Measurements from ENCODE around the gene CSF1R.

CSF1R gene

GRCh38 chr5:150073086-150073625 is 13.2 kb downstream of the CSF1R start:
- Mint-ChIP-seq H3K36me3 (no peaks in the 10 kb centered on the region), H3K9me3 (ENCODE audit: low read depth) (no peaks in the 10 kb centered on the region), H3K4me3 (no peak overlapping the region), H3K27me3 (no peaks in the 10 kb centered on the region), H3K4me1 (ENCODE audit: low read depth) (no peaks in the 10 kb centered on the region), H3K27ac (no peak overlapping the region)

- Mint-ChIP-seq H3K27me3 (no peaks in the 10 kb centered on the region), H3K9me3 (ENCODE audit: low read depth) (no peaks in the 10 kb centered on the region)
Measured at GRCh38 chr5:150070821-150071220, 15.5 kb downstream of the CSF1R start.

GRCh38 chr5:150069672-150070627 is 16.4 kb downstream of the CSF1R start:
- Mint-ChIP-seq H3K36me3 (no peaks in the 10 kb centered on the region), H3K4me1 (ENCODE audit: low read depth) (peaks cover 3% of the 10 kb centered on the region), H3K4me3 (no peak overlapping the region), H3K27me3 (no peaks in the 10 kb centered on the region), H3K27ac (no peak overlapping the region), H3K9me3 (ENCODE audit: low read depth) (no peaks in the 10 kb centered on the region)

More at GRCh38 chr5:150070821-150071220, 15.5 kb downstream of the CSF1R start:
- Mint-ChIP-seq H3K4me3 (no peak overlapping the region), H3K36me3 (no peaks in the 10 kb centered on the region), H3K27ac (no peak overlapping the region), H3K4me1 (ENCODE audit: low read depth) (peaks cover 3% of the 10 kb centered on the region)

- no peaks in the 10 kb centered on the region for H3K9me3 Mint-ChIP-seq (ENCODE audit: low read depth)
- H3K27me3 Mint-ChIP-seq: no peaks in the 10 kb centered on the region
- no peak overlapping the region for H3K27ac Mint-ChIP-seq
- no peaks in the 10 kb centered on the region for H3K36me3 Mint-ChIP-seq
- no peak overlapping the region for H3K4me3 Mint-ChIP-seq
- peaks cover 3% of the 10 kb centered on the region for H3K4me1 Mint-ChIP-seq (ENCODE audit: low read depth)
Measured at GRCh38 chr5:150068961-150069645, 17.3 kb downstream of the CSF1R start.

GRCh38 chr5:150068472-150068871 is 17.9 kb downstream of the CSF1R start:
- no peaks in the 10 kb centered on the region for H3K36me3 Mint-ChIP-seq
- H3K4me1 Mint-ChIP-seq (ENCODE audit: low read depth): peaks cover 3% of the 10 kb centered on the region
- no peak overlapping the region for H3K27ac Mint-ChIP-seq

GRCh38 chr5:150068071-150068470 is 18.3 kb downstream of the CSF1R start:
- no peak overlapping the region for H3K27ac Mint-ChIP-seq
- H3K4me3 Mint-ChIP-seq: no peak overlapping the region
- peaks cover 1% of the 10 kb centered on the region for H3K27me3 Mint-ChIP-seq
- no peaks in the 10 kb centered on the region for H3K9me3 Mint-ChIP-seq (ENCODE audit: low read depth)
- H3K36me3 Mint-ChIP-seq: no peaks in the 10 kb centered on the region
- H3K4me1 Mint-ChIP-seq (ENCODE audit: low read depth): peaks cover 3% of the 10 kb centered on the region

More at GRCh38 chr5:150068472-150068871, 17.9 kb downstream of the CSF1R start:
- Mint-ChIP-seq H3K9me3 (ENCODE audit: low read depth) (no peaks in the 10 kb centered on the region), H3K4me3 (no peak overlapping the region), H3K27me3 (peaks cover under 1% of the 10 kb centered on the region)

GRCh38 chr5:150067405-150067960 is 18.9 kb downstream of the CSF1R start:
- no peak overlapping the region for H3K27ac Mint-ChIP-seq
- peaks cover 3% of the 10 kb centered on the region for H3K4me1 Mint-ChIP-seq (ENCODE audit: low read depth)
- no peaks in the 10 kb centered on the region for H3K9me3 Mint-ChIP-seq (ENCODE audit: low read depth)
- H3K36me3 Mint-ChIP-seq: no peaks in the 10 kb centered on the region
- H3K4me3 Mint-ChIP-seq: no peak overlapping the region
- H3K27me3 Mint-ChIP-seq: peaks cover 1% of the 10 kb centered on the region

- Mint-ChIP-seq H3K9me3 (ENCODE audit: low read depth) (no peaks in the 10 kb centered on the region), H3K27me3 (peaks cover 1% of the 10 kb centered on the region), H3K4me3 (no peak overlapping the region), H3K36me3 (no peaks in the 10 kb centered on the region), H3K4me1 (ENCODE audit: low read depth) (peaks cover 3% of the 10 kb centered on the region), H3K27ac (no peak overlapping the region)
Measured at GRCh38 chr5:150066901-150067396, 19.4 kb downstream of the CSF1R start.

GRCh38 chr5:150066436-150066835 is 19.9 kb downstream of the CSF1R start:
- H3K27me3 Mint-ChIP-seq: peaks cover 1% of the 10 kb centered on the region
- peaks cover 3% of the 10 kb centered on the region for H3K4me1 Mint-ChIP-seq (ENCODE audit: low read depth)
- H3K4me3 Mint-ChIP-seq: no peak overlapping the region
- H3K27ac Mint-ChIP-seq: no peak overlapping the region
- no peaks in the 10 kb centered on the region for H3K9me3 Mint-ChIP-seq (ENCODE audit: low read depth)
- H3K36me3 Mint-ChIP-seq: no peaks in the 10 kb centered on the region

GRCh38 chr5:150065886-150066285 is 20.5 kb downstream of the CSF1R start:
- no peak overlapping the region for H3K4me3 Mint-ChIP-seq
- no peaks in the 10 kb centered on the region for H3K36me3 Mint-ChIP-seq
- H3K9me3 Mint-ChIP-seq (ENCODE audit: low read depth): no peaks in the 10 kb centered on the region
- H3K27ac Mint-ChIP-seq: no peak overlapping the region
- peaks cover 3% of the 10 kb centered on the region for H3K4me1 Mint-ChIP-seq (ENCODE audit: low read depth)
- H3K27me3 Mint-ChIP-seq: peaks cover 1% of the 10 kb centered on the region

- H3K9me3 Mint-ChIP-seq (ENCODE audit: low read depth): no peaks in the 10 kb centered on the region
- peaks cover 3% of the 10 kb centered on the region for H3K4me1 Mint-ChIP-seq (ENCODE audit: low read depth)
- no peaks in the 10 kb centered on the region for H3K36me3 Mint-ChIP-seq
- H3K27me3 Mint-ChIP-seq: peaks cover 1% of the 10 kb centered on the region
- no peak overlapping the region for H3K27ac Mint-ChIP-seq
- no peak overlapping the region for H3K4me3 Mint-ChIP-seq
Measured at GRCh38 chr5:150065346-150065745, 21.0 kb downstream of the CSF1R start.

- H3K36me3 Mint-ChIP-seq: no peaks in the 10 kb centered on the region
- H3K27me3 Mint-ChIP-seq: peaks cover 1% of the 10 kb centered on the region
- H3K4me3 Mint-ChIP-seq: no peak overlapping the region
- peaks cover 3% of the 10 kb centered on the region for H3K4me1 Mint-ChIP-seq (ENCODE audit: low read depth)
- H3K9me3 Mint-ChIP-seq (ENCODE audit: low read depth): no peaks in the 10 kb centered on the region
- no peak overlapping the region for H3K27ac Mint-ChIP-seq
Measured at GRCh38 chr5:150064681-150065220, 21.6 kb downstream of the CSF1R start.

- Mint-ChIP-seq H3K27ac (no peak overlapping the region), H3K36me3 (no peaks in the 10 kb centered on the region), H3K9me3 (ENCODE audit: low read depth) (no peaks in the 10 kb centered on the region), H3K4me3 (no peak overlapping the region), H3K4me1 (ENCODE audit: low read depth) (peaks cover 3% of the 10 kb centered on the region), H3K27me3 (peaks cover 1% of the 10 kb centered on the region)
Measured at GRCh38 chr5:150063638-150064037, 22.7 kb downstream of the CSF1R start.

- peaks cover 3% of the 10 kb centered on the region for H3K4me1 Mint-ChIP-seq (ENCODE audit: low read depth)
- H3K9me3 Mint-ChIP-seq (ENCODE audit: low read depth): no peaks in the 10 kb centered on the region
- no peak overlapping the region for H3K27ac Mint-ChIP-seq
- no peaks in the 10 kb centered on the region for H3K36me3 Mint-ChIP-seq
- H3K4me3 Mint-ChIP-seq: no peak overlapping the region
- H3K27me3 Mint-ChIP-seq: peaks cover 1% of the 10 kb centered on the region
Measured at GRCh38 chr5:150062216-150062922, 24.0 kb downstream of the CSF1R start.
